Left kidney (tissue), 8 donors: ENCODE data around the gene DRG2. TPM values are rescaled to one million over a fixed set of nuclear protein-coding genes. Genes with fewer than 3 reads are reported as not detected.

Experiments used
- DNase-seq: peaks from one replicate; pipeline ENCODE4 v3.0.0-alpha.2; 2013
- long read RNA-seq, 8 donors: transcript quantifications; one replicate each; lab custom pipeline, GENCODE V29; 2026
- polyA plus RNA-seq: library from polyadenylated mRNA; unstranded; fragments of 120-200 nt; gene quantifications from one replicate; pipeline ENCODE4 v1.2.1, GENCODE V29; 2013; ENCODE audit not compliant: insufficient read length

The DRG2 gene
- 37.2 TPM for polyA plus RNA-seq
- long read RNA-seq, donor 1, transcript DRG2-201 (13 exons, 1,964 nt) = major isoform, 16 of 16 reads
- long read RNA-seq, donor 1, partial matches to known transcripts = 0 of 16 reads
- long read RNA-seq, donor 1, other reads (novel, unspliced or antisense) = 0 of 16 reads
- long read RNA-seq, donor 2, transcript DRG2-201 (13 exons, 1,964 nt) = major isoform, 11 of 13 reads
- long read RNA-seq, donor 2, partial matches to known transcripts = 0 of 13 reads
- long read RNA-seq, donor 2, other reads (novel, unspliced or antisense) = 0 of 13 reads
- long read RNA-seq, donor 3, transcript DRG2-201 (13 exons, 1,964 nt) = major isoform, 11 of 15 reads
- long read RNA-seq, donor 3, partial matches to known transcripts = 0 of 15 reads
- long read RNA-seq, donor 3, other reads (novel, unspliced or antisense) = 0 of 15 reads
- long read RNA-seq, donor 4, partial matches to known transcripts = 0 of 2 reads
- long read RNA-seq, donor 4, other reads (novel, unspliced or antisense) = 0 of 2 reads
- long read RNA-seq, donor 5, transcript DRG2-201 (13 exons, 1,964 nt) = major isoform, 16 of 17 reads
- long read RNA-seq, donor 5, partial matches to known transcripts = 0 of 17 reads
- long read RNA-seq, donor 5, other reads (novel, unspliced or antisense) = 0 of 17 reads
- long read RNA-seq, donor 6, transcript DRG2-201 (13 exons, 1,964 nt) = major isoform, 7 of 12 reads
- long read RNA-seq, donor 6, partial matches to known transcripts = 0 of 12 reads
- long read RNA-seq, donor 6, other reads (novel, unspliced or antisense) = 0 of 12 reads
- long read RNA-seq, donor 7, full-length matches to known transcripts = 19 of 19 reads
- long read RNA-seq, donor 7, partial matches to known transcripts = 0 of 19 reads
- long read RNA-seq, donor 7, other reads (novel, unspliced or antisense) = 0 of 19 reads
- long read RNA-seq, donor 8, transcript DRG2-201 (13 exons, 1,964 nt) = major isoform, 5 of 5 reads
- long read RNA-seq, donor 8, partial matches to known transcripts = 0 of 5 reads
- long read RNA-seq, donor 8, other reads (novel, unspliced or antisense) = 0 of 5 reads

GRCh38 chr17:18087610-18088491 is at the start of gene DRG2:
Gene DRG2 (plus strand): TSS chr17:18087948. CDS start chr17:18088024, 76 bp downstream.
- peak; percentile 91 for DNase-seq

- no peak for DNase-seq
These were observed 49.4 kb upstream of the DRG2 start for GRCh38 chr17:18038149-18038850.

GRCh38 chr17:18038861-18039534 is 48.8 kb upstream of the DRG2 start, which contains the start of the genes ATPAF2 and GID4:
Gene ATPAF2 (minus strand): TSS chr17:18039168. CDS start chr17:18039013, 155 bp downstream.
Gene GID4 (plus strand): TSS chr17:18039408. CDS start chr17:18039465, 57 bp downstream.
- peak; percentile 99 for DNase-seq

GRCh38 chr17:18039535-18040260 is 48.0 kb upstream of the DRG2 start:
- DNase-seq = no peak

GRCh38 chr17:18040261-18040858 is 47.4 kb upstream of the DRG2 start:
- DNase-seq = no peak

- DNase-seq = no peak
These were observed 46.0 kb upstream of the DRG2 start for GRCh38 chr17:18041776-18042175.

GRCh38 chr17:18042983-18043382 is 44.8 kb upstream of the DRG2 start:
- no peak for DNase-seq

GRCh38 chr17:18043491-18043890 is 44.3 kb upstream of the DRG2 start:
- no peak for DNase-seq

- no peak for DNase-seq
These were observed 43.1 kb upstream of the DRG2 start for GRCh38 chr17:18044609-18045008.

GRCh38 chr17:18045691-18046350 is 41.9 kb upstream of the DRG2 start:
- no peak for DNase-seq

- DNase-seq = no peak
These were observed 32.2 kb upstream of the DRG2 start for GRCh38 chr17:18055597-18055996.

- DNase-seq = no peak
These were observed 31.5 kb upstream of the DRG2 start for GRCh38 chr17:18056214-18056613.

- DNase-seq = no peak
These were observed 28.5 kb upstream of the DRG2 start for GRCh38 chr17:18059283-18059682.

GRCh38 chr17:18064053-18064452 is 23.7 kb upstream of the DRG2 start:
- DNase-seq = no peak

- no peak for DNase-seq
These were observed 22.2 kb upstream of the DRG2 start for GRCh38 chr17:18065546-18065945.

- no peak for DNase-seq
These were observed 20.9 kb upstream of the DRG2 start for GRCh38 chr17:18066866-18067265.

GRCh38 chr17:18069101-18069500 is 18.6 kb upstream of the DRG2 start:
- DNase-seq = no peak

- DNase-seq = peak; percentile 63
These were observed 16.8 kb upstream of the DRG2 start for GRCh38 chr17:18070861-18071340.
